ENCODE results near the gene COX4I1.
"Not testable (repeated sequence)": the region's sequence is repeated elsewhere in the genome, so short reads cannot be mapped to it uniquely, and the experiment has no call there.

Gene COX4I1

DNA sequence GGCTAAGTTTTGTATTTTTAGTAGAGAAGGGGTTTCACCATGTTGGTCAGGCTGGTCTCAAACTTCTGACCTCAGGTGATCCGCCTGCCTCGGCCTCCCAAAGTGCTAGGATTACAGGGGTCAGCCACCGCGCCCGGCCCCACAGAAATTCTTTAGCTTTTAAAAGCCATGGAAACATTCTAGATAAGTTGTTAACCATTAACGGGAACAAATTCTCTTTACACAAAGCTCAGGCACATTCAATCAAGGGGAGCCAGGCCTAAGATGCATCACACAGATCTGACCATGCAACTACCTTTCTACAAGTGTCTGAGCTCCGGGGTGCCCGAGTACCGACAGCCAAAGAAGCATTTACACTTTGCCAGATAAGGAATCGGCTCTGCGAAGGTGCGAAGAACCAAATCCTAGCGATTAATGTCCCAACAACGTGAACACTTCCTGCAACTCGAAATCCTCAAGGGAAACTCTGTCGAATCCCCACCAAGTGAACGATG is 1.2 kb upstream of the COX4I1 start:
- Histone ChIP-seq H3K4me3 (peak overlapping the region; percentile 91), H3K27ac (no peak overlapping the region)
- DNase-seq (ENCODE audit: low spot score), result no peak
- TF ChIP-seq, protein P1, sequence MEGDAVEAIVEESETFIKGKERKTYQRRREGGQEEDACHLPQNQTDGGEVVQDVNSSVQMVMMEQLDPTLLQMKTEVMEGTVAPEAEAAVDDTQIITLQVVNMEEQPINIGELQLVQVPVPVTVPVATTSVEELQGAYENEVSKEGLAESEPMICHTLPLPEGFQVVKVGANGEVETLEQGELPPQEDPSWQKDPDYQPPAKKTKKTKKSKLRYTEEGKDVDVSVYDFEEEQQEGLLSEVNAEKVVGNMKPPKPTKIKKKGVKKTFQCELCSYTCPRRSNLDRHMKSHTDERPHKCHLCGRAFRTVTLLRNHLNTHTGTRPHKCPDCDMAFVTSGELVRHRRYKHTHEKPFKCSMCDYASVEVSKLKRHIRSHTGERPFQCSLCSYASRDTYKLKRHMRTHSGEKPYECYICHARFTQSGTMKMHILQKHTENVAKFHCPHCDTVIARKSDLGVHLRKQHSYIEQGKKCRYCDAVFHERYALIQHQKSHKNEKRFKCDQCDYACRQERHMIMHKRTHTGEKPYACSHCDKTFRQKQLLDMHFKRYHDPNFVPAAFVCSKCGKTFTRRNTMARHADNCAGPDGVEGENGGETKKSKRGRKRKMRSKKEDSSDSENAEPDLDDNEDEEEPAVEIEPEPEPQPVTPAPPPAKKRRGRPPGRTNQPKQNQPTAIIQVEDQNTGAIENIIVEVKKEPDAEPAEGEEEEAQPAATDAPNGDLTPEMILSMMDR (IDR thresholded peaks at IDR 0.05), result no peak

DNA sequence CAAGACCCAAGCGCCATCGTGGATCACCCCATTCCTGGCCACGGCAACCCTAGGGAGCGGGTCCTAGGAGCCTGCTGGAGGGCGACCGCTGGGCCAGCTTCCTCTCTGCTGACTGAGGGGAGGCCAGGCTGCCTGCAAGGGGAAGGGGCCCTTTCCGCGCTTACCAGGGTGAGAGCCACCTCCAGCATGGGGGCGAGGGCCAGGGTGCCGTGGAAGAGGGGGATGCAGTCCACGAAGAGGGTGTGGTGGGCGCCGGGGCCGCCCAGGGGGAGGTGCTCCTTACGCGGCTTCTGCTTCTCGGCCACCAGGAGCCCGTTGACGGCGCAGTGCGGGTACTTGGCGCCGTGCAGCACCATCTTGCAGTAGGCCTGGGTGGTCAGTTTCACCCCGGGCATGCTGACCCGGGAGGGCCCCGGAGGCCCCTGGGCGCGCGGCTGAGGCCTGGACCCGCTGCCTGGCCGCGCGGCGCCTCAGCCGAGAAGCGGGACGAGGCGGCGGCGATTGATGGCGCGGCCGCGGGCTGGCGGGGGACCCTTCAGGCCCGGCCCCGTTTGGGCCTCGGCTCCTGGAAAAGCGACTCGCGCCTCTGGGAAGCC is 496 bp upstream of the COX4I1 start:
- no peak for DNase-seq (ENCODE audit: low spot score)
- Histone ChIP-seq H3K4me3 (peak overlapping the region; percentile 91), H3K27ac (peak overlapping the region; percentile 83 to 88)
- TF ChIP-seq, protein P1 (IDR thresholded peaks at IDR 0.05), result no peak

DNA sequence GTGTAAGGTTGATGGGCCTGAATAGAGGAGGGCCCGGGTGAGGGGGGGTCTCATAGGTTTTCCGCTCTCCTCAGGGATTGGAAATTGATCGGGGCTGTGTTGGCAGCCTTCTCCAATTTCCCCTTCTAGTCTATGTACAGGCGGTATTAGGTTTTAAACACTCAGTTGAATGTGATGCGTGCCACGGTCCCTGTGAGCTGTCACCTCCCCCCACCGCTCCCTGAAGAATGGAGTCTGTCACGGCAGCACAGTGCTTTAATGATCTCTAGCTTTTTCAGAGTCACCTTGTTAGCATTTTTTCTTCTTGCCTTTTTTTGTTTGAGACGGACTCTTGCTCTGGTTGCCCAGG is 800 bp downstream of the COX4I1 start:
- DNase-seq (ENCODE audit: low spot score), result no peak
- Histone ChIP-seq H3K4me3 (peak overlapping the region; percentile 91), H3K27ac (peak overlapping the region; percentile 83 to 88)
- TF ChIP-seq, protein P1 (IDR thresholded peaks at IDR 0.05), result no peak

DNA sequence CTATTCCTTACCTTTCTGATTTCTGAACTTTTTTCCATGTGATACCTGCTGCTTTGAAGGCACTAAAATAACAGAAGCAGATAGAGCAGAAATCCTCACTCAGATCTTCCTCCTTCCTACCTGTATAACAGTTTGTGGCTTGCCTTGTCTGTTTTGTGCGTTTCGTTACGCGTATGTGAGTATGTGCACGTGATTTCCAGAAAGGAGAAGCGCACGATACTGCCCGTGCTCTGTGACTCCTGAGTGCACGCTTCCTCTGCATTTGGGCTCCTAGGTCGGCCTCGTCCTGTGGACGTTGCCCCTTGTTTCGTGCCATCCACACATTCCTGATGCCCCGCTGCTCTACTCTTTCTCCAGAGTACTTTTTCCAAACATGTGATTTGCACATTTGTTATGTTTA is 4.1 kb downstream of the COX4I1 start:
- Histone ChIP-seq H3K27ac (no peak overlapping the region), H3K4me3 (no peak overlapping the region)
- TF ChIP-seq, protein P1 (IDR thresholded peaks at IDR 0.05), result no peak
- no peak for DNase-seq (ENCODE audit: low spot score)

DNA sequence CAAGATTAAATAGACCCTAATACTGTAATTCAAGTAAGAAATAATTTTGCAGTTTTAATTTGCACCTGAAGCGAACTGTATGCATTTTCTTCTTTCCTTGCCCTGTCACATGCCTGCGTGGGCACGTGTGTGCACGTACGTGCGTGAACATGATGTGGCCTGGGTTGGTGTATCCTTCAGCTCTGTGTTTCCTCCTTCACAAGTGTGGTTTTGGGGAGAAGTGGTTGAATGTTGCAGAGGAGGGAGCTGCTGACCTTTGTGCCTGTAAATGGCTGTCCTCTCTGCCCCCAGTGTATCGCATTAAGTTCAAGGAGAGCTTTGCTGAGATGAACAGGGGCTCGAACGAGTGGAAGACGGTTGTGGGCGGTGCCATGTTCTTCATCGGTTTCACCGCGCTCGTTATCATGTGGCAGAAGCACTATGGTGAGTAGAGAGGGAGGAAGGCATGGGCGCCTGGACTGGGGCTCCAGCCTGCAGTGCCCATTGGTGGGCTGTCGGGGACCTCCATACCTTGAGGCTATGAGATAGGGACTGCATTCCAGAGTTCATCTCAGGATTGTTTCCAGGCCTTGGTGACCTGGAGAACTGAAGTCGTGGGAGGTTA is 6.0 kb downstream of the COX4I1 start:
- no peak overlapping the region for H3K4me3 ChIP-seq
- no peak overlapping the region for H3K27ac ChIP-seq
- TF ChIP-seq, protein P1 (IDR thresholded peaks at IDR 0.05), result no peak
- no peak for DNase-seq (ENCODE audit: low spot score)

DNA sequence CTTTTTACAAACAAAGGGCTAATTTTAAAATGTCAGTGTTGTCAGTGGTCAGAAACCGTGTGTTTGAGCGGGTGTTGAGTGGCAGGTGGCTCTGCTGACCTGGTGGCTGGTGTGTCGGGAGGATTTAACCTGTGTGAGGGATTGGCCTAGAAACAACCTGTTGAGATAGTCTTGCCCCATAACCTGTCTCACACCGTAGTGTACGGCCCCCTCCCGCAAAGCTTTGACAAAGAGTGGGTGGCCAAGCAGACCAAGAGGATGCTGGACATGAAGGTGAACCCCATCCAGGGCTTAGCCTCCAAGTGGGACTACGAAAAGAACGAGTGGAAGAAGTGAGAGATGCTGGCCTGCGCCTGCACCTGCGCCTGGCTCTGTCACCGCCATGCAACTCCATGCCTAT is 7.0 kb downstream of the COX4I1 start:
- Histone ChIP-seq H3K4me3 (no peak overlapping the region), H3K27ac (no peak overlapping the region)
- TF ChIP-seq, protein P1 (IDR thresholded peaks at IDR 0.05), result no peak
- no peak for DNase-seq (ENCODE audit: low spot score)

DNA sequence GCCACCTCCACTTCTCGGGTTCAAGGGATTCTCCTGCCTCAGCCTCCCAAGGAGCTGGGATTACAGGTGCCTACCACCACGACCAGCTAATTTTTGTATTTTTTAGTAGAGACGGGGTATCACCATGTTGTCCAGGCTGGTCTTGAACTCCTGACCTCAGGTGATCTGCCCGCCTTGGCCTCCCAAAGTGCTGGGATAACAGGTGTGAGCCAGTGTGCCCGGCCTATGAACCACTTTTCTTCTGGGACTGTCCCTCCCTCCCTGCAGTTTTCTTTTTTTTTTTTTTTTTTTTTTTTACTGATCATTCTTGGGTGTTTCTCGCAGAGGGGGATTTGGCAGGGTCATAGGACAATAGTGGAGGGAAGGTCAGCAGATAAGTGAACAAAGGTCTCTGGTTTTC is 7.8 kb downstream of the COX4I1 start:
- H3K4me3 ChIP-seq; H3K27ac ChIP-seq; DNase-seq (ENCODE audit: low spot score): not testable (repeated sequence)

DNA sequence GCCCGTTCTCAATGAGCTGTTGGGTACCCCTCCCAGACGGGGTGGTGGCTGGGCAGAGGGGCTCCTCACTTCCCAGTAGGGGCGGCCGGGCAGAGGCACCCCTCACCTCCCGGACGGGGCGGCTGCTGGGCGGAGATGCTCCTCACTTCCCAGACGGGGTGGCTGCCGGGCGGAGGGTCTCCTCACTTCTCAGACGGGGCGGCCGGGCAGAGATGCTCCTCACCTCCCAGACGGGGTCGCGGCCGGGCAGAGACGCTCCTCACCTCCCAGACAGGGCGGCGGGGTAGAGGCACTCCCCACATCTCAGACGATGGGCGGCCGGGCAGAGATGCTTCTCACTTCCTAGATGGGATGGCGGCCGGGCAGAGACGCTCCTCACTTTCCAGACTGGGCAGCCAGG is 8.6 kb downstream of the COX4I1 start:
- H3K27ac ChIP-seq; H3K4me3 ChIP-seq; DNase-seq (ENCODE audit: low spot score): not testable (repeated sequence)
